NCI-H2081 (cell line): Measurements from ENCODE around the gene EFTUD2.

ENCODE experiments used
- DNase-seq, 2 experiments: peaks; one replicate each; lab custom pipeline; 2025; lab: John Stamatoyannopoulos, UW

EFTUD2 gene

GRCh38 chr17:44925731-44926697 lies 26.8 kb upstream of the EFTUD2 start:
- DNase-seq = no peak

GRCh38 chr17:44924107-44924544 lies 24.9 kb upstream of the EFTUD2 start:
- DNase-seq = peak; percentile 23 to 62

- DNase-seq = no peak
Observed at GRCh38 chr17:44922746-44923470, 23.7 kb upstream of the EFTUD2 start.

- no peak for DNase-seq
Observed at GRCh38 chr17:44922136-44922535, 22.9 kb upstream of the EFTUD2 start.

GRCh38 chr17:44921122-44921882 lies 22.1 kb upstream of the EFTUD2 start:
- DNase-seq = no peak

GRCh38 chr17:44920565-44920940 lies 21.3 kb upstream of the EFTUD2 start:
- DNase-seq = no peak

GRCh38 chr17:44919885-44920564 lies 20.8 kb upstream of the EFTUD2 start:
- DNase-seq = peak; percentile 78 to 80

GRCh38 chr17:44919411-44919810 lies 20.2 kb upstream of the EFTUD2 start:
- DNase-seq = no peak

GRCh38 chr17:44918006-44918405 lies 18.8 kb upstream of the EFTUD2 start:
- DNase-seq = no peak

GRCh38 chr17:44917456-44917855 lies 18.2 kb upstream of the EFTUD2 start:
- DNase-seq = no peak

GRCh38 chr17:44916781-44917241 lies 17.6 kb upstream of the EFTUD2 start:
- DNase-seq = peak in 1 of 2 experiments; percentile 22

GRCh38 chr17:44915862-44916780 lies 16.9 kb upstream of the EFTUD2 start:
- no peak for DNase-seq

GRCh38 chr17:44915321-44915726 lies 16.1 kb upstream of the EFTUD2 start, which contains the start of gene GFAP:
GFAP (minus strand) TSS chr17:44915500; CDS start chr17:44915486, 14 bp downstream.
- DNase-seq = no peak

- no peak for DNase-seq
Observed at GRCh38 chr17:44914698-44915271, 15.5 kb upstream of the EFTUD2 start.

GRCh38 chr17:44914148-44914547 lies 14.9 kb upstream of the EFTUD2 start:
- no peak for DNase-seq

GRCh38 chr17:44913676-44914075 lies 14.4 kb upstream of the EFTUD2 start:
- DNase-seq = no peak

GRCh38 chr17:44912763-44913544 lies 13.7 kb upstream of the EFTUD2 start:
- no peak for DNase-seq

- DNase-seq = no peak
Observed at GRCh38 chr17:44911133-44912001, 12.1 kb upstream of the EFTUD2 start.
